GM18505 (cell line): ENCODE measurements around the gene GPR183.
A peak's percentile ranks its signal among the peaks of the same experiment; 100 is the strongest.

Experiments used
- ATAC-seq: cut with Tn5 transposase; IDR thresholded peaks from one replicate; pipeline ENCODE4 v1.9.1; 2021; ENCODE audit not compliant: unreplicated experiment
- POLR2A ChIP-seq: IDR thresholded peaks from 4 replicates; pipeline ENCODE4 v1.6.1; 2011; ENCODE audit warnings: borderline replicate concordance; ENCODE audit not compliant: insufficient read depth, insufficient read length; ENCODE audit errors: extremely low read depth

Gene GPR183

GRCh38 chr13:99289674-99290337, 17.4 kb downstream of the GPR183 start:
- TF ChIP-seq POLR2A: no peak

DNA sequence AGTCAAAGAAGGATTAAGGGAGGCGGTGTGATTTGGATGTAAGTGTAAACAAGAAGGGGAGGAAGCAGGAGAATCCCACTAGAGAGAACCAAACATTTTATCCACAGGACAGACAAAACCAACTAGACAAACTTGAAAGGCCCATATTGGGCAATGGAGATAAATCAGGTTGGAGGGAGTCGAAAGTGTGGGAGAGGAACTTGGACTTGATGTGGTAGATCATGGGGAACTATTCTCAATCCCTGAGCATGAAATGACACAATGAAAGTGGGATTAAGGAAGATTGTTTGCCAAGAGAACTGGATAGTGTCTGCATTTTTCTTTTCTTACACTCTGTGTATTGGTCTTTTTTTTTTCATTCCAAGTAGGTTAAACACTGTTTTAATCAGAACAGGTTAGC, 17.9 kb downstream of the GPR183 start:
- no peak for ATAC-seq
- TF ChIP-seq POLR2A: no peak

More at GRCh38 chr13:99289674-99290337, 17.4 kb downstream of the GPR183 start:
- no peak for ATAC-seq

GRCh38 chr13:99288089-99288488, 19.1 kb downstream of the GPR183 start:
- peak; percentile 89 for ATAC-seq
- no peak for TF ChIP-seq POLR2A

DNA sequence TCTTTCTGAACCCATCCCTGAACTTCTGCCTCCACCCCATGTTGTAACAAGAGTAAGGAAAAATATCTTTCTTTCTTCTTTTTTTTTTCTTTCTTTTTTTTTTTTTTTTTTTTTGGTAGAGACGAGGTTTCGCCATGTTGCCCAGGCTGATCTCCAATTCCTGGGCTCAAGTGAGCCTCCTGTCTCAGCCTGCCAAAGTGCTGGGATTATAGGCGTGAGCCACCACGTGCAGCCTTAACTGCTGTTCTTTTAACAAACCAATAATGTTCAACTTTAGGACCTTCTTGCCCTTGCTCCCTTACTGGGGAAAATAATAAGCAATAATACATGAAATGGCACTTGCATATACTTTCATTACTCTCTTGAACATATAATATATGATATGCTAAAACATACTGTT, 19.6 kb downstream of the GPR183 start:
- ATAC-seq: peak; percentile 9
- TF ChIP-seq POLR2A: no peak

GRCh38 chr13:99285432-99286182, 21.6 kb downstream of the GPR183 start:
- TF ChIP-seq POLR2A: no peak

DNA sequence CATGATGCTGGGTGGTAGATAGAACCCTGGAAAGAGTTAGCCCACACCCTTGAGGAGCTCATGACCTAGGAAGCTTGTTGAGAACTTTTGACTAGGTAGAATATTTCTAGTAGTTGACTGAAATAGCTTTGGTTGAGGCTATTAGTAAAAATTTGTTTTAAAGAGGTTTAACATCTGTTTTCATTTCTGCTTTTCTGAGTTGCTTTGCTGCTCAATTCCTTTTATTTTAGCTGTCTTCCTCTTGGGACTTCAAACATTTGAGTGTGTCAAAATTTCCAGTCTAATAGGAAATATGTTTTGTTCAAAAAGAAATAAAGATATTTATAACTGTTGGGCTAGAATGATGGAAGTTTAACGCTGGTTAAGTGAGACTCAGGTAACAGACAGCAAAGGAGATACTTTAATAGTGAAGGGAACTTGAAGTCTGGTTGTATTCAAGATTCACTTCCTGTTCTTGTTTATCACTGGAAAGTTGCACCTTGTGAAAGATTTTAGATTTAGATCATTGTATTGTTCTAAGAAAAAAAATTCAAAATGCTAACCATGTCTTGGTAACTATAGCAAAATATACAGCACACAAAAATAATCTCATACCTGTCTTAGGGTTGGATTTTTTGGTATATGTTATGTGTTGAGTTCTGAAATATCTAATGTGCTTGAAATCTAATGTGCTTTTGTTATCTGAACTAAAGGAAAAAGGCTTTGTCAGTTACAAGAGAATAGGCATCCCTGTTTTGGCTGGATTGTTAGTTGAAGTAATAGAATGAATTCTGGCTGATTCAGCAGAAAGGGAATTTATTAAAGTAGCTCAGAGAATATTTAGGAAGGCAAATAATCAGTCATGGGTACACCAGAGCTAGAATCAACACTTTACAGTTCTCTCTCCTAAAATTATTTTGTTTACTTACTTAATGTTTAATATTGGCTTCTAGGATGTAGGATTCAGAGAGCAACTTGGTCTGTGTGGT, 24.7 kb downstream of the GPR183 start:
- ATAC-seq: peak; percentile 59
- TF ChIP-seq POLR2A: peak; percentile 10

More at GRCh38 chr13:99285432-99286182, 21.6 kb downstream of the GPR183 start:
- no peak for ATAC-seq

- TF ChIP-seq POLR2A: no peak
- peak; percentile 72 for ATAC-seq
Observed at GRCh38 chr13:99281811-99282263, 25.4 kb downstream of the GPR183 start.

DNA sequence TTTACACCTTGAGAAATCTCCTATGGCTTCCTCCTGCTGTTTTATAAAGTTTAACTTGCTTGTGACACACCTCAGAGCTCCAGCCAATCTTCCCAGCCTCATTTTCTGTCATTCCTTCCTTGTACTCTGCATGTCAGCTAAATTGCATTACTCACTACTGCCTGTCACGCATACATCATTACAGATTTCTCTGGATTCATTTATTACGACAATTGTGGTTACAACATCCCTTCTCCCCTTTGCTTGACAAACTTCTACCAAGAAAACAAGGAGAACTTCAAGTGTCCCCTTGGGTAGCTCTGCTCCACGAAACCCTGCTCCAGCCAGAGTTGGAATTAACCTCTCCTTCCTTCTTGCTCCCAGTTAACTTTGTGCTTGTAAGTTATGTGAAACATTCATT, 27.0 kb downstream of the GPR183 start:
- no peak for TF ChIP-seq POLR2A

GRCh38 chr13:99279637-99280036, 27.6 kb downstream of the GPR183 start:
- no peak for ATAC-seq
- TF ChIP-seq POLR2A: no peak

More for the DNA sequence above, 27.0 kb downstream of the GPR183 start:
- ATAC-seq: no peak

DNA sequence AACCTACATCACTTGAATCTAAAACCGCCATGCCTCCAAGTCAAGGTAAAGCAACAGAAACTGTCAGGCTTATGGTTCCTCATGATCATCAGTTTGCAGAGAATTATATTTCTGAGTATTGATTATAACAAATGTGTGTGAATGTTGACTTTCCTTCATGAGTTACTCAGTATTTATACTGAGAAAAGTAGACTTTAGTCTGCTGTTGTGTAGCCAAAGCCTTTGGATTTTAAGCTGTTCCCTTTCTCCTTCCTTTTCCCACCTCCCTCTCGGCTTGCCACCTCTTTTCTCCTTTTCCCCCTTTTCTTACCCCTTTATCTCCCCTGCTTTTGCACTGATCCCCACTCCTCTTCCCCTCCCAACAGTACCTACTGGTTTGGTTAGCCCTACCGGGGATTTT, 28.4 kb downstream of the GPR183 start:
- no peak for ATAC-seq
- TF ChIP-seq POLR2A: no peak

- TF ChIP-seq POLR2A: no peak
- ATAC-seq: no peak
Observed at GRCh38 chr13:99278200-99278599, 29.0 kb downstream of the GPR183 start.

DNA sequence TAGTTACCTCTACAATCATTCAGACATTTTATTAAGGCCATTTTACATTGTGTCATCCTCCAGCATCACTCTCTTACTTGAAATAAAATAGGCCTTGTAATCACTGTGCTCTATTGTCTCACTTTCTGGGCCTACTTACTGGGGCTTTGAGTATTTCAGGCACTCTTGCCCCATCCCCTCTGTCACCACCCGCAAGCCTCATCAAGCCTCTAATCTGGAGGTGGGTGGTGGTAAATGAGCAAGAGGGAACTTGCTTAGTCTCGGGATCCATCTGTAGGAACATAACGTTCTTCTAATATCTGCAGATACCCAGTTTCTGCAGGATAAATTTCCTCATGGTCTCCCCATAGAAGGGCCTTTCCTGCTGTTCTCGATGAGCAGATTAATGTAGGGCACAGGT, 29.6 kb downstream of the GPR183 start:
- TF ChIP-seq POLR2A: no peak
- ATAC-seq: no peak

- no peak for ATAC-seq
- no peak for TF ChIP-seq POLR2A
Observed at GRCh38 chr13:99276706-99277105, 30.5 kb downstream of the GPR183 start.

DNA sequence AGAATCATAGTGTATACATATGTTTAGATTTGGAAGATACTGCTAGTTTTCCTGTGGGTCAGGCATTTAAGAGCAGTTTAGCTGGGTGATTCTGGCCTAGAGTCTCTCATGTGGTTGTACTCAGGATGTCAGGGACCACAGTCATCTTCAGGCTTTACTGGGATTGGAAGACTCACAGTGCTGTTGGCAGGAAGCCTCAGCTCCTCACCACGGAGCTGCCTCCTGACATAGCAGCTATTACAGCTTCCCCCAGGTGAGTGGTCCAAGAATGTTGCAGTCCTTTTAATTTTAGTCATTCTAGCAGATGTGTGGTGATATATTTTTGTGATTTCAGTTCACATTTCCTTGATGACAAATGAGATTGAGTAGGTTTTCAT, 32.1 kb downstream of the GPR183 start:
- no peak for ATAC-seq
- TF ChIP-seq POLR2A: no peak

- TF ChIP-seq POLR2A: no peak
- no peak for ATAC-seq
Observed at GRCh38 chr13:99273128-99273527, 34.1 kb downstream of the GPR183 start.
